ENCODE measurements around the gene CLSTN1. TPM values are rescaled to one million over a fixed set of nuclear protein-coding genes. Genes with fewer than 3 reads are reported as not detected.
A peak's percentile ranks its signal among the peaks of the same experiment; 100 is the strongest.

Gene CLSTN1
- total and polyA plus RNA-seq, 2 donors (not counting 1 experiment from before 2014, with no cell fraction given): 34.9 to 81.4 TPM

GRCh38 chr1:9720785-9721605, 102.8 kb downstream of the CLSTN1 start:
- no peaks in the 10 kb centered on the region for H3K27me3 ChIP-seq (replicated peaks in 1 of 4; ENCODE audit: control extremely low read depth in 1 of 4, control insufficient read depth in 3 of 4, insufficient read depth in 4 of 4, low read length in 3 of 4)
- DNase-seq: no peak
- no peak overlapping the region for H2AFZ ChIP-seq (ENCODE audit: insufficient read depth, low read depth, low read length, poor library complexity, severe bottlenecking)
- no peaks in the 10 kb centered on the region for H3K27me3 Mint-ChIP-seq
- H3K4me3 ChIP-seq (ENCODE audit: control extremely low read depth in 1 of 5, extremely low read depth in 1 of 5, insufficient read depth in 1 of 5, low read depth in 2 of 5, low read length in 4 of 5): no peak overlapping the region
- no peak overlapping the region for H3K9ac ChIP-seq (ENCODE audit: low read length)
- peak overlapping the region; percentile 72 for H3K27ac Mint-ChIP-seq
- H3K4me3 Mint-ChIP-seq: no peak overlapping the region
- peaks cover 3 to 88% of the 10 kb centered on the region in 2 experiments for H3K36me3 ChIP-seq (replicated peaks in 1 of 2; ENCODE audit: control extremely low read depth in 1 of 2, control insufficient read depth in 1 of 2, extremely low read depth in 1 of 2, insufficient read depth in 2 of 2, low read length in 1 of 2)
- peaks cover 62% of the 10 kb centered on the region for H3K79me2 ChIP-seq (ENCODE audit: control insufficient read depth, insufficient read depth, low read length)
- H3K9me3 Mint-ChIP-seq (ENCODE audit: insufficient read depth): no peaks in the 10 kb centered on the region
- H3K4me2 ChIP-seq (replicated peaks; ENCODE audit: low read depth, low read length, poor library complexity, severe bottlenecking): peak overlapping the region; percentile 36
- 95% methylated on average over 28 of the region's 34 CpGs for WGBS (ENCODE audit: insufficient coverage)
- ChIA-PET POLR2A (interaction anchor here (0.6 to 2.2 kb wide), 3 partner anchors 90 to 113 kb away, joined by 3 to 5 read pairs (median 3); no protein-coding TSS in a partner anchor), CTCF (interaction anchor here (0.5 to 9.8 kb wide), 19 partner anchors 10 to 146 kb away, joined by 3 to 147 read pairs (median 4); no protein-coding TSS in a partner anchor)
- H3K9me3 ChIP-seq (ENCODE audit: control extremely low read depth in 1 of 3, control insufficient read depth in 2 of 3, insufficient read depth in 1 of 3, low read length in 2 of 3): peaks cover 0 to 15% (median 0%) of the 10 kb centered on the region in 3 donors
- no peak for ATAC-seq (ENCODE audit: low read depth)
- H3K27ac ChIP-seq (ENCODE audit: low read length in 2 of 2): peak overlapping the region; percentile 65 to 74
- peaks cover 37 to 57% of the 10 kb centered on the region in 2 donors for H3K4me1 ChIP-seq (ENCODE audit: control insufficient read depth in 2 of 2, insufficient read depth in 2 of 2, low read length in 2 of 2)
- peaks cover 34% of the 10 kb centered on the region for H3K4me1 Mint-ChIP-seq
- TF ChIP-seq CTCF (IDR thresholded peaks at IDR 0.05) (no peak), EZH2 (IDR thresholded peaks at IDR 0.05; ENCODE audit: borderline replicate concordance, insufficient read depth, low read depth, low read length, poor library complexity, severe bottlenecking) (no peak)
- H4K20me1 ChIP-seq (ENCODE audit: control insufficient read depth, insufficient read depth, low read length, poor library complexity, severe bottlenecking): peaks cover 59% of the 10 kb centered on the region
- intact Hi-C loops (cut with micrococcal nuclease): loop anchor here (10.0 kb wide), 1 partner anchor 144 kb away; no protein-coding TSS in a partner anchor

Measured in B cell (primary cell).